NCI-H128 (cell line): ENCODE results near the gene ARHGAP42.

Experiments used
- DNase-seq: peaks from one replicate; lab custom pipeline; 2025; ENCODE audit not compliant: unreplicated experiment; lab: John Stamatoyannopoulos, UW

Gene ARHGAP42

GRCh38 chr11:100830978-100831732 is 144.1 kb downstream of the ARHGAP42 start:
- no peak for DNase-seq

- no peak for DNase-seq
Measured at GRCh38 chr11:100831929-100832494, 144.9 kb downstream of the ARHGAP42 start.

GRCh38 chr11:100832829-100833228 is 145.7 kb downstream of the ARHGAP42 start:
- DNase-seq = no peak

GRCh38 chr11:100833276-100833675 is 146.2 kb downstream of the ARHGAP42 start:
- no peak for DNase-seq

- DNase-seq = no peak
Measured at GRCh38 chr11:100835854-100836253, 148.8 kb downstream of the ARHGAP42 start.

GRCh38 chr11:100837311-100837710 is 150.2 kb downstream of the ARHGAP42 start:
- DNase-seq = no peak

GRCh38 chr11:100841711-100842407 is 154.8 kb downstream of the ARHGAP42 start:
- DNase-seq = no peak

- no peak for DNase-seq
Measured at GRCh38 chr11:100847696-100848216, 160.7 kb downstream of the ARHGAP42 start.

- no peak for DNase-seq
Measured at GRCh38 chr11:100849009-100849900, 162.2 kb downstream of the ARHGAP42 start.

- no peak for DNase-seq
Measured at GRCh38 chr11:100849901-100850235, 162.8 kb downstream of the ARHGAP42 start.

- no peak for DNase-seq
Measured at GRCh38 chr11:100851147-100851546, 164.1 kb downstream of the ARHGAP42 start.

GRCh38 chr11:100851584-100852152 is 164.6 kb downstream of the ARHGAP42 start:
- no peak for DNase-seq

- DNase-seq = no peak
Measured at GRCh38 chr11:100855466-100856067, 168.5 kb downstream of the ARHGAP42 start.

- no peak for DNase-seq
Measured at GRCh38 chr11:100857236-100858005, 170.3 kb downstream of the ARHGAP42 start.

- no peak for DNase-seq
Measured at GRCh38 chr11:100860318-100861155, 173.4 kb downstream of the ARHGAP42 start.

- DNase-seq = no peak
Measured at GRCh38 chr11:100861212-100861611, 174.1 kb downstream of the ARHGAP42 start.

GRCh38 chr11:100863080-100863581 is 176.0 kb downstream of the ARHGAP42 start:
- peak; percentile 38 for DNase-seq

- no peak for DNase-seq
Measured at GRCh38 chr11:100865443-100866065, 178.5 kb downstream of the ARHGAP42 start.
